GM12801 (cell line): Measurements from ENCODE around the gene KCNJ1.

Source experiments
- TF ChIP-seq, protein P1 (sequence below): IDR thresholded peaks from one replicate; pipeline ENCODE4 v1.5.1; 2011; ENCODE audit warnings: control low read depth; ENCODE audit not compliant: insufficient read length; ENCODE audit errors: extremely low read depth

The KCNJ1 gene

DNA sequence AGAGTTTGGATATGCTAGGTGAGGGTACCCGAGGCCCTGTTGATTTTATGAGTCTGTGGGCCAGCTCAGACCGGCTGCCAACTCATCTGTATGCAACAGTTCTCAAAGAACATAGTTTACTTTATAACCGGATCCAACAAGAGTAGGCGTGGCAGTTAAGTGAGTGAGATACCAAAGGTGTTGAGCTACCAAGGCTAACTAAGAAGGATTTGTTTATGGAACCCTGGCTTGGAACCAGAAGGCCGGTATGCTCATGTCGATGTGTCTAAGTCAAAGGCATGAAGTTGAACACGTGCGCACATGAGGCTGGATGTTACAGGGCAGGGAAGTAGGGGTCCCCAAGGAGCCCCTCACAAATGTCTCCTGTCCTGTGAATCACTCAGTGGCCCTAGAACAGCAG is at the start of gene KCNJ1:
Gene KCNJ1 (minus strand): TSS at position 20 of the 400 bp plus-strand sequence. CDS start 27,053 bp downstream, outside the sequence.
- TF ChIP-seq, protein P1, sequence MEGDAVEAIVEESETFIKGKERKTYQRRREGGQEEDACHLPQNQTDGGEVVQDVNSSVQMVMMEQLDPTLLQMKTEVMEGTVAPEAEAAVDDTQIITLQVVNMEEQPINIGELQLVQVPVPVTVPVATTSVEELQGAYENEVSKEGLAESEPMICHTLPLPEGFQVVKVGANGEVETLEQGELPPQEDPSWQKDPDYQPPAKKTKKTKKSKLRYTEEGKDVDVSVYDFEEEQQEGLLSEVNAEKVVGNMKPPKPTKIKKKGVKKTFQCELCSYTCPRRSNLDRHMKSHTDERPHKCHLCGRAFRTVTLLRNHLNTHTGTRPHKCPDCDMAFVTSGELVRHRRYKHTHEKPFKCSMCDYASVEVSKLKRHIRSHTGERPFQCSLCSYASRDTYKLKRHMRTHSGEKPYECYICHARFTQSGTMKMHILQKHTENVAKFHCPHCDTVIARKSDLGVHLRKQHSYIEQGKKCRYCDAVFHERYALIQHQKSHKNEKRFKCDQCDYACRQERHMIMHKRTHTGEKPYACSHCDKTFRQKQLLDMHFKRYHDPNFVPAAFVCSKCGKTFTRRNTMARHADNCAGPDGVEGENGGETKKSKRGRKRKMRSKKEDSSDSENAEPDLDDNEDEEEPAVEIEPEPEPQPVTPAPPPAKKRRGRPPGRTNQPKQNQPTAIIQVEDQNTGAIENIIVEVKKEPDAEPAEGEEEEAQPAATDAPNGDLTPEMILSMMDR = no peak

DNA sequence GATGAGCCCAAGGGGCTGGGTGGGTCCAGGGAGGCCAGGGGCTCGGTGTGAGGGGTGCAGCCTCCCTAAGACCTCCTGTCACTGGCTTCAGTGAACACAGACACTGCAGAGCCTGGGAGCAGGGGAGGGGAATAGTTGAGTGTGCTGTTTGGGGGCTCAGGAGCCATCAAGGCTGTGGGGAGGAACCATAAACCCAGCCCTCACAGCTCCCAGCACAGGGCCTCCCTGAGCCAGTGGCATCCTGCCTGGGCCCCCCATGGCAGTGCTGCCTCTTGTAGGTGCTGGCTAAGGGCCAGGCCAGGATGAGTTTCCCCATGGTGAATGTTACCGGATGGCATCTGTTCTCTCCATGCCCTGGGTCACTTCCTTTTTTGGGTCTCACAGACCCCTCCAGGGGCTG is 49.6 kb upstream of the KCNJ1 start:
- TF ChIP-seq, protein P1 = no peak

DNA sequence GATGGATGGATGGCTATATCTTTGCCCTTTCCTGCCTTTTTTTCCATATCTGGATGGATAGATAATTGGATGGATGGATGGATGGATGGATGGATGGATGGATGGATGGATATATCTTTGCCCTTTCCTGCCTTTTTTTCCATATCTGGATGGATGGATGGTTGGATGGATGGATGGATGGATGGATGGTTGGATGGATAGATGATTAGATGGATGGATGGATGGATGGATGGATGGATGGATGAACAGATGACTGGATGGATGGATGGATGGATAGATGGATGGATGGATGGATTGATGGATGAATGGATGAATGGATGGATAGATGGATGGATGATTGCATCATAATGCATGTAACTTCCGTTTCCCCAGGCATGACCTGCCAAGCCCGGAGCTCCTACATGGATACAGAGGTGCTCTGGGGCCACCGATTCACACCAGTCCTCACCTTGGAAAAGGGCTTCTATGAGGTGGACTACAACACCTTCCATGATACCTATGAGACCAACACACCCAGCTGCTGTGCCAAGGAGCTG is 49.0 kb upstream of the KCNJ1 start:
- TF ChIP-seq, protein P1 = no peak

DNA sequence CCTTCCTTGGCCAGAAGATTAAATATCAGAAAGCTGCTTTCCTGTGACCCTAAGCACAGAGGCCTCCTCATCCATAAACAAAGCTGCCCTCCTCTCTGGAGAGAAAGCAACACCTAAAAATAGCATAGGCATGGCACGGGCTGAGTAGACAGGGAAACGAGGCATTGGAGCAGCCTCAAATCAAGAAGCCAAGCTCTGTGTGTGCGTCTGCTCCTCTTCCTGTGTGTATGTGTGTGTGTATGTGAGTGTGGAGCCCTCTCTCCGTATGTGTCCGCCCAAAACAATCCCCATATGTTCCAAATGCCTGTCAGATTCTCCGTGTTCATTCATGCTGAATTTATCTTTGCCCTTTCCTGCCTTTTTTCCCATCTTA is 48.0 kb upstream of the KCNJ1 start:
- TF ChIP-seq, protein P1 = no peak

DNA sequence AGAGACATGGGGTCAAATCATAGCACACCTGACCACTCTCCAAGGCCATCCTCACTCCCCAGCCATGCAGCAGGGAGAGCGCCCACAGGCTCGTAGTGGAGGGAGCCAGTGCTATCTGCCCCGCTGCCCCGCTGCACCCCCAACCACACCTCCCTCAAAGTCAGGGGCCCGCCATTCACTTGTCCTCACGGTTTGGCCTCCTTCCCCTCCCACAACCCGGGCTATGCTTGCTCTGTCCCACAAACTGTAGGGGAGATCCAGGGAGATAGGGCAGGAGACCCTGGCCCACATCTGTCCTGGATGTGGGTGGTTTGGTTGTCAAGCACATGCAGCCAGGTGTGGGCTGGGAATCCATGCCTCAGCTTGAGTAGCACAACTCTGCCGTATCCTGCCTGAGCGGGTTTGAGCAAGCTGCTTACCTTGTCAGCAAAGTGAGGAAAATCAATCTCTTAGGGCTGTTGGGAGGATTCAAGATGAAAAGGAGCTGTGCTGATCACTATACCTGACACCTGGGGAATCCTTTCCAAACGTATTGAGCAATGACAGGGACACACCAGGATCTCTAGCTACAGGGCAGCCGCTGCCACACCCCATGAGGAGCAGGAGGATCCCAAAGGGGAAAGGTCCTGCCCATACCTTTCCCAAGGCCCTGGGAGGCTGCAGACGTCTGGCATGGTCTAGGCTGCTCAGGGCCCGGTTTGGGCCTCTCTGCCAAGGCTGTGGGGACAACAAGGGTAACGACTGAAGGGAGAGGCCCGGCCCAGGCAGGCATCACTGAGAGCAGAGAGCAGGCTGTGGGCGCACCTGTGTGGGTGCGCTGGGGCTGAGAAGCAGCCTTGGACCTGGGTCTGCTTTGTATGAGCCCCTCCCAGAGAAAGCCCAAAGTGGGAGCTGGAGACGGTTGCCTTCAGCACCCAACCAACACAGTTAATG is 47.4 kb upstream of the KCNJ1 start:
- TF ChIP-seq, protein P1 = no peak

DNA sequence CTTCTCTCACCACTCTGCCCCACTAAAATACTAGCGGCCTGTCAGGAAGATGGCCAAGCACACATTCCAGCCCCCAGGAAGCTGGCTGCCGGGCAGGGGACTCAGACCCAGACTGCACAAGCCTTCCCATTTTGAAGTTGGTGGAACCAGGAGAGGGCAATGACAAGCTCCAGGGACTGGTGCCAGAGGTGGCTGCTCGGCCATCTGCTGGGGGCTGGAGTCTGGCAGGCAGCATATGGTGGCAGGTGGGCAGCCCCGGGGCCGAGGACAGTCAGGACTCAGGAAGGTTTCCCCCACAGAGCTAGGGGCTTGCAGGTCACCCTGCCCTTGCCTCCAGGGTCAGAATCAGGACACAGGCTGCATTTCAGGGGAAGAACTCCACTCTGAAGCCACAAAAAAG is 46.7 kb upstream of the KCNJ1 start:
- TF ChIP-seq, protein P1 = no peak

DNA sequence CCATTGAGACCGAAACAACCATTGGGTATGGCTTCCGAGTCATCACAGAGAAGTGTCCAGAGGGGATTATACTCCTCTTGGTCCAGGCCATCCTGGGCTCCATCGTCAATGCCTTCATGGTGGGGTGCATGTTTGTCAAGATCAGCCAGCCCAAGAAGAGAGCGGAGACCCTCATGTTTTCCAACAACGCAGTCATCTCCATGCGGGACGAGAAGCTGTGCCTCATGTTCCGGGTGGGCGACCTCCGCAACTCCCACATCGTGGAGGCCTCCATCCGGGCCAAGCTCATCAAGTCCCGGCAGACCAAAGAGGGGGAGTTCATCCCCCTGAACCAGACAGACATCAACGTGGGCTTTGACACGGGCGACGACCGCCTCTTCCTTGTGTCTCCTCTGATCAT is 44.6 kb upstream of the KCNJ1 start:
- TF ChIP-seq, protein P1 = no peak
